ENCODE results near the gene LHFPL6. TPM values are rescaled to one million over a fixed set of nuclear protein-coding genes. Genes with fewer than 3 reads are reported as not detected.

LHFPL6 gene
- total RNA-seq, 6 donors from 2014 or later, result 22.2 to 113 (median 51.8) TPM

DNA sequence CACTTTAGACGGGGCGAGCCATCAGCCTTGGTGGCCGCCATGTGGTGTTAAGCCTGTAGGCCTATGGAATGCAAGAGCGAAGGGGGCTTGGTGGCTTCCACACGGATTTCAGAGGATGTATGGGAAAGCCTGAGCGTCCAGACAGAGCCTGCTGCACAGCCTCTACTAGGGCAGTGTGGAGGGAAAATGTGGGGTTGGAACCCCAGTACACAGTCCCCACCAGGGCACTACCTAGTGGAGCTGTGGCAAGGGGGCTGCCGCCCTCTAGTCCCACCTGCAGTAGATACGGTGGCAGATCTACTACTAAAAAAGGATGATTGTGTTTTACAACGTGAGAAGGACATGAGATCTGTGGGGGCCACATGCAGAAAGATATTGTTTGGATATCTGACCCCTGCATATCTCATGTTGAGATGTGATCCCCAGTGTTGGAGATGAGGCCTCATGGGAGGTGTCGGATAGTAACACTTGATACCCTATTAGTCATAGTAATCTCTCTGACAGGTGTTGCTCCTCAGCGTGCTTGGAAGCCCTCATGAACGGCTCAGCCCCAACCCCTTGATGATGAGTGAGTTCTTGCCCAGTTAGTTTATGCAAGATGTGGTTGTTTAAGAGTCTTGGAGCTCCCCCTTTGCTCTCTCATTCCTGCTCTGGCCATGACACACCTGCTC lies 45.6 kb downstream of the LHFPL6 start:
- no peaks in the 10 kb centered on the region for H3K9me3 ChIP-seq
- no peak for ATAC-seq (ENCODE audit: low FRiP score in 2 of 2)

GRCh38 chr13:39556866-39557265 lies 46.1 kb downstream of the LHFPL6 start:
- H3K27me3 ChIP-seq, result no peaks in the 10 kb centered on the region
- DNase-seq, result no peak
- H3K4me1 ChIP-seq, result no peaks in the 10 kb centered on the region
- no peak overlapping the region for H3K4me3 ChIP-seq
- no peak for ATAC-seq (ENCODE audit: low FRiP score in 2 of 2)
- H3K36me3 ChIP-seq, result no peaks in the 10 kb centered on the region
- no peaks in the 10 kb centered on the region for H3K9me3 ChIP-seq
- H3K27ac ChIP-seq, result no peak overlapping the region
- WGBS, 2 donors, result 71 to 73% methylated on average over 1 of the region's 1 CpG
- no peak for TF ChIP-seq POLR2AphosphoS5 (IDR thresholded peaks at IDR 0.05)
- no peak for TF ChIP-seq EP300 (IDR thresholded peaks at IDR 0.05)
- TF ChIP-seq CTCF (IDR thresholded peaks at IDR 0.05), result no peak
- no peak for TF ChIP-seq POLR2A (IDR thresholded peaks at IDR 0.05)

More for the DNA sequence above, 45.6 kb downstream of the LHFPL6 start:
- no peaks in the 10 kb centered on the region for H3K4me1 ChIP-seq
- no peak for TF ChIP-seq CTCF (IDR thresholded peaks at IDR 0.05)
- no peaks in the 10 kb centered on the region for H3K36me3 ChIP-seq
- no peaks in the 10 kb centered on the region for H3K27me3 ChIP-seq
- DNase-seq, result no peak
- H3K27ac ChIP-seq, result no peak overlapping the region
- no peak overlapping the region for H3K4me3 ChIP-seq
- 88 to 97% methylated on average over 10 to 12 of the region's 12 CpGs for WGBS, 2 donors

DNA sequence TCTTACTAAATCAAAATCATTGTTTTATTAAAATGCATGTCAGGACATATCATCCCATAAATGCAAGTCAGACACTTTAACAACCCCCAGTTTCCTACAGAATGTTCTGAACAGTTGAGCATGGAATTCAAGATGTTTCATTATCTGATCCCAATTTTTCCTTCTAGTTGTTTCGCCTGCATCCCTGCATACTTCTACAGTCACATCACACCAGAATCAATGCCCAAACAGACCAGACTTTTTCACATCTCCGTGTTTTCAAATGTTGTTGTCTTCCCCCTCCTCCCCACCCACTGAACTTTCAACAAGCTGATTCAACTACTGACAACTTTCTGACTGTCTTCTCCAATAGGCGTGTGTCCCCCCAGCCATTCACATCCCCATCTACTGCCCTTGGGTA lies 48.6 kb downstream of the LHFPL6 start:
- TF ChIP-seq POLR2AphosphoS5 (IDR thresholded peaks at IDR 0.05) (no peak), POLR2A (IDR thresholded peaks at IDR 0.05) (no peak), EP300 (IDR thresholded peaks at IDR 0.05) (no peak), CTCF (IDR thresholded peaks at IDR 0.05) (no peak)
- DNase-seq, result no peak
- 86 to 90% methylated on average over 3 of the region's 3 CpGs for WGBS, 2 donors
- Histone ChIP-seq H3K4me3 (no peak overlapping the region), H3K36me3 (no peaks in the 10 kb centered on the region), H3K27ac (no peak overlapping the region), H3K9me3 (no peaks in the 10 kb centered on the region), H3K27me3 (no peaks in the 10 kb centered on the region), H3K4me1 (no peaks in the 10 kb centered on the region)
- ATAC-seq (ENCODE audit: low FRiP score in 2 of 2), result no peak

- DNase-seq, result no peak
- Histone ChIP-seq H3K27me3 (no peaks in the 10 kb centered on the region), H3K4me1 (no peaks in the 10 kb centered on the region), H3K4me3 (no peak overlapping the region), H3K9me3 (no peaks in the 10 kb centered on the region), H3K36me3 (no peaks in the 10 kb centered on the region), H3K27ac (no peak overlapping the region)
- TF ChIP-seq POLR2AphosphoS5 (IDR thresholded peaks at IDR 0.05) (no peak), POLR2A (IDR thresholded peaks at IDR 0.05) (no peak), EP300 (IDR thresholded peaks at IDR 0.05) (no peak), CTCF (IDR thresholded peaks at IDR 0.05) (no peak)
- WGBS, 2 donors, result 91 to 96% methylated on average over 2 of the region's 2 CpGs
- no peak for ATAC-seq (ENCODE audit: low FRiP score in 2 of 2)
These were observed 50.7 kb downstream of the LHFPL6 start for GRCh38 chr13:39552246-39552645.

- H3K36me3 ChIP-seq, result no peaks in the 10 kb centered on the region
- no peaks in the 10 kb centered on the region for H3K27me3 ChIP-seq
- no peak for TF ChIP-seq EP300 (IDR thresholded peaks at IDR 0.05)
- no peak for TF ChIP-seq POLR2A (IDR thresholded peaks at IDR 0.05)
- no peak for TF ChIP-seq CTCF (IDR thresholded peaks at IDR 0.05)
- TF ChIP-seq POLR2AphosphoS5 (IDR thresholded peaks at IDR 0.05), result no peak
- no peak overlapping the region for H3K4me3 ChIP-seq
- no peaks in the 10 kb centered on the region for H3K9me3 ChIP-seq
- no peak overlapping the region for H3K27ac ChIP-seq
- no peak for DNase-seq
- no peaks in the 10 kb centered on the region for H3K4me1 ChIP-seq
- ATAC-seq (ENCODE audit: low FRiP score in 2 of 2), result no peak
These were observed 52.1 kb downstream of the LHFPL6 start for GRCh38 chr13:39550931-39551330.

Data from upper lobe of left lung (tissue), 6 donors.